CD4-positive, alpha-beta memory T cell (primary cell): ENCODE measurements around the gene ANKEF1. TPM values are rescaled to one million over a fixed set of nuclear protein-coding genes. Genes with fewer than 3 reads are reported as not detected.
"Not testable (repeated sequence)": the region's sequence is repeated elsewhere in the genome, so short reads cannot be mapped to it uniquely, and the experiment has no call there.

Source experiments
- CTCF ChIA-PET: fragments of 350-600 bp; sonication (Branson Sonifier 250); formaldehyde crosslinking; loops from one replicate; lab custom pipeline; 2021; ENCODE audit warnings: inconsistent platforms; ENCODE audit not compliant: partially characterized antibody; lab: Charles Lee
- POLR2A ChIA-PET: fragments of 350-600 bp; sonication (Branson Sonifier 250); formaldehyde crosslinking; loops from one replicate; lab custom pipeline; 2021; ENCODE audit not compliant: partially characterized antibody; lab: Charles Lee
- DNase-seq, 5 donors: peaks; one replicate each; pipeline versions ENCODE4 v3.0.0 to v3.0.0-alpha.2; 2020 to 2022; ENCODE audit warnings: mixed read lengths in 1 of 5
- H3K27ac ChIP-seq: one replicate; pipeline ENCODE4 v1.7.0; 2013; ENCODE audit warnings: low read depth, low read length
- H3K27me3 ChIP-seq: 2 replicates; pipeline ENCODE4 v1.7.0; 2013; ENCODE audit warnings: mild to moderate bottlenecking, low read length, moderate library complexity; ENCODE audit not compliant: insufficient read depth
- H3K36me3 ChIP-seq: 2 replicates; pipeline ENCODE4 v1.7.0; 2013; ENCODE audit warnings: mild to moderate bottlenecking, low read length, moderate library complexity; ENCODE audit not compliant: insufficient read depth
- H3K4me1 ChIP-seq: 2 replicates; pipeline ENCODE4 v1.7.0; 2013; ENCODE audit warnings: mild to moderate bottlenecking, low read length, moderate library complexity; ENCODE audit not compliant: insufficient read depth
- H3K4me3 ChIP-seq, 2 donors: one replicate each; pipeline ENCODE4 v1.7.0; 2013; ENCODE audit warnings: low read length in 2 of 2, mild to moderate bottlenecking in 1 of 2
- H3K9me3 ChIP-seq, 2 donors: one replicate each; pipeline ENCODE4 v1.7.0; 2013; ENCODE audit warnings: low read length in 2 of 2, control low read depth in 1 of 2; ENCODE audit not compliant: control insufficient read depth in 1 of 2
- H3K27ac Mint-ChIP-seq, 7 donors: one replicate each; pipeline ENCODE4 v1.8.0; 2020 to 2021; ENCODE audit warnings: mixed read lengths in 7 of 7, mild to moderate bottlenecking in 6 of 7, inconsistent platforms in 3 of 7, moderate library complexity in 3 of 7
- H3K27me3 Mint-ChIP-seq, 2 donors: one replicate each; pipeline ENCODE4 v1.8.0; 2020 to 2021; ENCODE audit warnings: mixed read lengths in 2 of 2
- H3K36me3 Mint-ChIP-seq, 2 donors: one replicate each; pipeline ENCODE4 v1.8.0; 2020 to 2021; ENCODE audit warnings: mixed read lengths in 2 of 2, inconsistent platforms in 1 of 2, mild to moderate bottlenecking in 1 of 2
- H3K4me1 Mint-ChIP-seq, 4 donors: one replicate each; pipeline ENCODE4 v1.8.0; 2020 to 2021; ENCODE audit warnings: mixed read lengths in 4 of 4, mild to moderate bottlenecking in 1 of 4
- H3K4me3 Mint-ChIP-seq, 8 donors: one replicate each; pipeline ENCODE4 v1.8.0; 2020 to 2021; ENCODE audit warnings: mixed read lengths in 8 of 8, mild to moderate bottlenecking in 7 of 8, moderate library complexity in 6 of 8, inconsistent platforms in 3 of 8
- H3K9me3 Mint-ChIP-seq, 8 donors: one replicate each; pipeline ENCODE4 v1.8.0; 2020 to 2021; ENCODE audit warnings: mixed read lengths in 8 of 8, mild to moderate bottlenecking in 5 of 8, inconsistent platforms in 3 of 8, moderate library complexity in 1 of 8
- intact Hi-C: fragments of 100-400 bp; cut with micrococcal nuclease; formaldehyde crosslinking; loops from one replicate; pipeline ENCODE4 v1.15.1; 2023
- polyA plus RNA-seq, 2 donors: library from polyadenylated mRNA; unstranded; fragments of 300-500 nt; fragmentation: Illumina TruSeq; gene quantifications; one replicate each; pipeline ENCODE4 v1.2.3, GENCODE V29; 2021
- total RNA-seq, 2 experiments: library from RNA; stranded (reverse); gene quantifications; one replicate each; pipeline ENCODE4 v1.2.3, GENCODE V29; 2021

The ANKEF1 gene
- total and polyA plus RNA-seq, 4 experiments from 2014 or later, result 5.0 to 7.8 (median 5.1) TPM

DNA sequence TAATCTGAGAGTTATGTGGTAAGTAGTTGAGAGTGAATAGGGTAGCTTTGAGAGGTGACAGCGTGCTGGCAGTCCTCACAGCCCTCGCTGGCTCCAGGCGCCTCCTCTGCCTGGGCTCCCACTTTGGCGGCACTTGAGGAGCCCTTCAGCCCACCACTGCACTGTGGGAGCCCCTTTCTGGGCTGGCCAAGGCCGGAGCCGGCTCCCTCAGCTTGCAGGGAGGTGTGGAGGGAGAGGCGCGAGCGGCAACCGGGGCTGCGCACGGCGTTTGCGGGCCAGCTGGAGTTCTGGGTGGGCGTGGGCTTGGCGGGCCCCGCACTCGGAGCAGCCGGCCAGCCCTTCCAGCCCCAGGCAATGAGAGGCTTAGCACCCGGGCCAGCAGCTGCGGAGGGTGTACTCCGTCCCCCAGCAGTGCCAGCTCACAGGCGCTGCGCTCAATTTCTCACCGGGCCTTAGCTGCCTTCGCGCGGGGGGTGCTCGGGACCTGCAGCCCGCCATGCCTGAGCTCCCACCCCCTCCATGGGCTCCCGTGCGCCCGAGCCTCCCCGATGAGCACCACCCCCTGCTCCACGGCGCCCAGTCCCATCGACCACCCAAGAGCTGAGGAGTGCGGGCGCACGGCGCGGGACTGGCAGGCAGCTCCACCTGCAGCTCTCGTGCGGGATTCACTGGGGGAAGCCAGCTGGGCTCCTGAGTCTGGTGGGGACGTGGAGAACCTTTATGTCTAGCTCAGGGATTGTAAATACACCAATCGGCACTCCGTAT lies 3.2 kb upstream of the ANKEF1 start:
- CTCF ChIA-PET, H3K4me3 ChIP-seq, DNase-seq, intact Hi-C loops, POLR2A ChIA-PET, H3K9me3 ChIP-seq, H3K9me3 Mint-ChIP-seq, H3K4me1 ChIP-seq, H3K27me3 ChIP-seq, H3K4me3 Mint-ChIP-seq, H3K36me3 Mint-ChIP-seq, H3K36me3 ChIP-seq, H3K27ac ChIP-seq: not testable (repeated sequence)
- peaks cover 4 to 18% of the 10 kb centered on the region in 2 donors for H3K27me3 Mint-ChIP-seq
- peak overlapping the region in 1 of 7 donors; percentile 29 for H3K27ac Mint-ChIP-seq
- peaks cover 8 to 20% (median 10%) of the 10 kb centered on the region in 4 donors for H3K4me1 Mint-ChIP-seq

DNA sequence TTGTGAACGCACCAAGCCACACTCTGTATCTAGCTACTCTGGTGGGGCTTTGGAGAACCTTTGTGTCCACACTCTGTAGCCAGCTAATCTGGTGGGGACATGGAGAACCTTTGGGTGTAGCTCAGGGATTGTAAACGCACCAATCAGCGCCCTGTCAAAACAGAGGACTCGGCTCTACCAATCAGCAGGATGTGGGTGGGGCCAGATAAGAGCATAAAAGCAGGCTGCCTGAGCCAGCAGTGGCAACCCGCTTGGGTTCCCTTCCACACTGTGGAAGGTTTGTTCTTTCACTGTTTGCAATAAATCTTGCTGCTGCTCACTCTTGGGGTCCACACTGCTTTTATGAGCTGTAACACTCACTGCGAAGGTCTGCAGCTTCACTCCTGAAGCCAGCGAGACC lies 2.5 kb upstream of the ANKEF1 start:
- H3K36me3 ChIP-seq, H3K27me3 ChIP-seq, intact Hi-C loops, H3K4me3 Mint-ChIP-seq, H3K4me1 ChIP-seq, POLR2A ChIA-PET, H3K9me3 Mint-ChIP-seq, H3K9me3 ChIP-seq, H3K27ac Mint-ChIP-seq, H3K27ac ChIP-seq, H3K4me3 ChIP-seq, DNase-seq, H3K36me3 Mint-ChIP-seq: not testable (repeated sequence)
- H3K27me3 Mint-ChIP-seq, result peaks cover 3 to 15% of the 10 kb centered on the region in 2 donors
- H3K4me1 Mint-ChIP-seq, result peaks cover 8 to 23% (median 11%) of the 10 kb centered on the region in 4 donors
- CTCF ChIA-PET, result interaction anchor here (1.1 kb wide), 1 partner anchor 57 kb away, joined by 3 read pairs; no protein-coding TSS in a partner anchor

DNA sequence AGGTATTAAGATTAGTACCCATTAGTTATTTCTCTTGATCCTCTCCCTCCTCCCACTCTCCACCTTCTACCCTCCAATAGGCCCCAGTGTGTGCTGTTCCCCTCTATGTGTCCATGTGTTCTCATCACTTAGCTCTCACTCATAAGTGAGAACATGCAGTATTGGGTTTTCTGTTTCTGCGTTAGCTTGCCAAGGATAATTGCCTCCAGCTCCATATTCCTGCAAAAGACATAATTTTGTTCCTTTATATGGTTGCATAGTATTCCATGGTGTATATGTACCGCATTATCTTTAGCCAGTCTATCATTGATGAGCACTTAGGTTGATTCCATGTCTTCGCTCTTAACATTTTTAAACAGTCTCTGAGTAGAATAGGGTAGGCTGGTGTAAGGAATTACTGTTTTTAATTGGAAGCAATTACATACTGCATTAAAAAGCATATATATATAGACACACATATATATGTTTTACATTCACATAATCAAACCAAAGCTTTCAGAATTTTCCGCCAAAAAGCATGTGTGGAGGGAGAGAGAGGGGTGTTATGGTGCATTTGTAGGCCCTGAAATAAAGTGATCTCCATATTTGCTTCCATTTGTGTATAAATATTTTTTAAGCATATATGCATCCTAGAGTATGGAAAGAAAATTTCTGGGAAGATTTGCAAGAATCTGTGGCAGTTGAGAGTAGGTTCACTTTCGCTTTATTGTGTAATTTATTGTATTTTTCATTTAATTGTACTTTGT lies 709 bp upstream of the ANKEF1 start:
- CTCF ChIA-PET, result interaction anchor here (0.8 to 1.6 kb wide), 5 partner anchors 9 to 401 kb away, joined by 3 to 6 read pairs (median 4); partner anchors contain the start of gene SLX4IP

DNA sequence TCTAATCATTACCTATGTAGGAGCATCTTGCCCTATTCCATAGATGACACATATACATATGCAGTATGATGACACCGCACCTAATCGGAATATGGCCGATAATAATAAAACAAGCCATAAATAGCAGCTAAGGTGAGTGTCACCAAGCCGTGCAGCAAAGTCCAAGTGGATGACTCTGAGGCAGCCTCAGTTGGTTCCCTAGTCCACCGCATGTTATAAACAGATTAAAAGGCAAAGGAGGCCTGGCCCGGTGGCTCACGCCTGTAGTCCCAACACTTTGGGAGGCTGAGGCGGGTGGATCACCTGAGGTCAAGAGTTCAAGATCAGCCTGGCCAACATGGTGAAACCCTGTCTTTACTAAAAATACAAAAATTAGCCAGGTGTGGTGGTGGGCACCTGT lies 1.5 kb downstream of the ANKEF1 start:
- ChIA-PET CTCF (interaction anchor here (1.1 kb wide), 1 partner anchor 58 kb away, joined by 3 read pairs; no protein-coding TSS in a partner anchor), POLR2A (interaction anchor here (2.7 kb wide), 1 partner anchor 398 kb away, joined by 22 read pairs; the partner anchor contains the start of genes MKKS and SLX4IP)
- DNase-seq, H3K27ac ChIP-seq, H3K9me3 ChIP-seq, intact Hi-C loops, H3K9me3 Mint-ChIP-seq, H3K36me3 ChIP-seq, H3K4me1 ChIP-seq, H3K4me3 ChIP-seq, H3K27me3 Mint-ChIP-seq, H3K27me3 ChIP-seq: not testable (repeated sequence)
- peak overlapping the region in 3 of 7 donors; percentile 71 to 88 (median 75) for H3K27ac Mint-ChIP-seq
- H3K4me3 Mint-ChIP-seq, result peak overlapping the region in 1 of 8 donors; percentile 77
- peaks cover 12 to 23% (median 13%) of the 10 kb centered on the region in 4 donors for H3K4me1 Mint-ChIP-seq
- peaks cover 5 to 13% of the 10 kb centered on the region in 2 donors for H3K36me3 Mint-ChIP-seq

More for the DNA sequence above, 709 bp upstream of the ANKEF1 start:
- H3K27me3 Mint-ChIP-seq, result peaks cover 2 to 10% of the 10 kb centered on the region in 2 donors
- intact Hi-C loops, result loop anchor here (1.0 to 2.0 kb wide), 2 partner anchors 317 to 400 kb away; partner anchors contain the start of gene MKKS
- POLR2A ChIA-PET, result interaction anchor here (1.4 to 2.7 kb wide), 2 partner anchors 400 to 467 kb away, joined by 3 to 22 read pairs; partner anchors contain the start of genes MKKS and SLX4IP
- DNase-seq, result no peak
- no peak overlapping the region for H3K4me3 ChIP-seq
- H3K4me3 Mint-ChIP-seq, result peak overlapping the region; percentile 1 to 85 (median 70)
- H3K4me1 ChIP-seq, result peaks cover 9% of the 10 kb centered on the region
- H3K27me3 ChIP-seq, result no peaks in the 10 kb centered on the region
- H3K9me3 ChIP-seq, result no peaks in the 10 kb centered on the region
- H3K27ac Mint-ChIP-seq, result peak overlapping the region in 4 of 7 donors; percentile 6 to 75 (median 44)
- H3K27ac ChIP-seq, result no peak overlapping the region
- no peaks in the 10 kb centered on the region for H3K9me3 Mint-ChIP-seq
- no peaks in the 10 kb centered on the region for H3K36me3 ChIP-seq
- peaks cover 11 to 23% (median 12%) of the 10 kb centered on the region in 4 donors for H3K4me1 Mint-ChIP-seq
- peaks cover 5 to 9% of the 10 kb centered on the region in 2 donors for H3K36me3 Mint-ChIP-seq

DNA sequence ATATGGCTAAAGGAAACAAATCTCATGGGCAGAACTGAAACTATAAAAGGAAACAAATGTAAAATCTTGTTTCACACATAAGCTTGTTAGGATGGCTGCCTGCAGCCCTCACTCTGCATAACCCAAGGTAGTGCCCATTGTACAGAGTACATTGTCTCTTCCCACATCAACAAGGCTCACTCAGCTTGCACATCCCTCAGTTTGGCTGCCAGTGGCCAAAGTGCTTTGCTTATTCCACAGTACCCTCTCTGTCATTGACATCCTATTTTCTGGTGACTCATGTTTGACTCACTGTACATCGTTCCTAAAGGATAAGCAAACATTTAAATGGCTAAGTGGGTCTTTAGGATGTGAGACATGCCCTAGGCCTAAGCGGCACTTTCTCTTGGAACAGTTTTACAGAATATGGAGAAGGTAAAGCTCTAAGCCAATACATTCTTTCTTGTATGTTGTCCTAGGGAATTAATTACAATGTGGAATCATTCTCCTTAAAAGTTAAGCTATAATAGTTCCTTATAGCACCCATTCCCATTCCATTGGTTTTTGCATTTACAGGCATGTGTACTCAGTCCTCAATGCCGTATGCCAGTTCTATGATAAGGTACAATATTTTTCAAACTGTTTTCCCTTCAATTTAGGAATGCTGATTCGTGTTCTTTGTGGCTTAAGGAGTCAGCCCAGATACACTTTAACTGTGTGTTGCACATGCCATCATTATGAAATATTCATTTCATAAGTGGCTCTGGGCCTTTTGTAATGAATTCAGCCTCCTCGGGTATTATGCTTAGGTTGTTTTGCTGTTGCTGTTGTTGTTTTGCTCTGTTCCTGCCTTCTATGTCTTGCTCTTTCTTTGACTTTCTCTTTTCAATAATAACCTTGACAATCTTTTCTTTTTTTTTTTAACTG lies 5.5 kb downstream of the ANKEF1 start:
- H3K9me3 ChIP-seq, result no peaks in the 10 kb centered on the region
- no peaks in the 10 kb centered on the region for H3K9me3 Mint-ChIP-seq
- no peak overlapping the region for H3K4me3 ChIP-seq
- H3K36me3 Mint-ChIP-seq, result peaks cover 17 to 23% of the 10 kb centered on the region in 2 donors
- CTCF ChIA-PET, result no interaction called here
- no peak overlapping the region for H3K4me3 Mint-ChIP-seq
- intact Hi-C loops, result no loop called here
- no peaks in the 10 kb centered on the region for H3K36me3 ChIP-seq
- DNase-seq, result no peak
- no peaks in the 10 kb centered on the region for H3K27me3 ChIP-seq
- no peak overlapping the region for H3K27ac ChIP-seq
- H3K27ac Mint-ChIP-seq, result no peak overlapping the region
- no peaks in the 10 kb centered on the region for H3K27me3 Mint-ChIP-seq
- peaks cover 6% of the 10 kb centered on the region for H3K4me1 ChIP-seq
- H3K4me1 Mint-ChIP-seq, result peaks cover 14 to 16% (median 15%) of the 10 kb centered on the region in 4 donors
- POLR2A ChIA-PET, result no interaction called here

DNA sequence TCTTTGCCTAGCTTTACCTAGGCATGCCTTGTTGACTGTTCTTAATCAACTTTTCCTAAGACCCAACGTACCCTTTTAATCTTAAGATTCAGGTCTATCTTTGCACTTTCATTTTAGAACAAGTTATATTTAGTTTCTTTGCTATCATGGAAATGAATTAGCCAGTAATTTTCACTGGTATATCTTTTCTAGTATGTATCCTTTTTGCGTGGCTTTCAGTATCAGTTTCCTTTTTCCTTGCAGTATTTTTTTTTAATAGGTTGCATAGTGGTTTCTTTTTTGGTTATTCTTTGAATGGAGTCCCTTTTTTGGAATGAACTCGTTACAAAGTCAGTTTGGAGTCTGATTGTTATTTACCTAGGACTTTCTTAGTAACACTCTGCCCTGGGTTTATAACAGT lies 7.3 kb downstream of the ANKEF1 start:
- H3K27me3 ChIP-seq, result no peaks in the 10 kb centered on the region
- Mint-ChIP-seq H3K27me3 (no peaks in the 10 kb centered on the region), H3K4me1 (peaks cover 0 to 9% (median 7%) of the 10 kb centered on the region in 4 donors), H3K4me3 (no peak overlapping the region), H3K36me3 (peaks cover 24 to 30% of the 10 kb centered on the region in 2 donors), H3K9me3 (no peaks in the 10 kb centered on the region), H3K27ac (peak overlapping the region in 2 of 7 donors; percentile 11 to 29)
- CTCF ChIA-PET, result no interaction called here
- intact Hi-C loops, result no loop called here
- H3K4me3 ChIP-seq, result no peak overlapping the region
- no peaks in the 10 kb centered on the region for H3K9me3 ChIP-seq
- no peak for DNase-seq
- H3K36me3 ChIP-seq, result no peaks in the 10 kb centered on the region
- H3K4me1 ChIP-seq, result no peaks in the 10 kb centered on the region
- POLR2A ChIA-PET, result no interaction called here
- no peak overlapping the region for H3K27ac ChIP-seq
